Measurements from ENCODE around the gene GPR39. TPM values are rescaled to one million over a fixed set of nuclear protein-coding genes. Genes with fewer than 3 reads are reported as not detected.
"Not testable (repeated sequence)": the region's sequence is repeated elsewhere in the genome, so short reads cannot be mapped to it uniquely, and the experiment has no call there.

The GPR39 gene
- total RNA-seq, 1 donor from 2014 or later, result 7.4 TPM

GRCh38 chr2:132484144-132484543, 67.5 kb downstream of the GPR39 start:
- ATAC-seq, result no peak

GRCh38 chr2:132488491-132488890, 71.9 kb downstream of the GPR39 start:
- no peak for ATAC-seq

More at GRCh38 chr2:132484144-132484543, 67.5 kb downstream of the GPR39 start:
- DNase-seq (ENCODE audit: low spot score), result no peak

GRCh38 chr2:132489150-132489549, 72.5 kb downstream of the GPR39 start:
- ATAC-seq, result peak; percentile 26
- DNase-seq (ENCODE audit: low spot score), result no peak

More at GRCh38 chr2:132488491-132488890, 71.9 kb downstream of the GPR39 start:
- no peak for DNase-seq (ENCODE audit: low spot score)

- no peak for DNase-seq (ENCODE audit: low spot score)
- no peak for ATAC-seq
Measured at GRCh38 chr2:132495881-132496280, 79.3 kb downstream of the GPR39 start.

GRCh38 chr2:132496555-132496954, 80.0 kb downstream of the GPR39 start:
- ATAC-seq, result no peak

GRCh38 chr2:132497591-132497990, 81.0 kb downstream of the GPR39 start:
- DNase-seq (ENCODE audit: low spot score) (no peak), ATAC-seq (no peak)

More at GRCh38 chr2:132496555-132496954, 80.0 kb downstream of the GPR39 start:
- no peak for DNase-seq (ENCODE audit: low spot score)

- no peak for ATAC-seq
- DNase-seq (ENCODE audit: low spot score), result no peak
Measured at GRCh38 chr2:132503701-132504100, 87.1 kb downstream of the GPR39 start.

GRCh38 chr2:132515010-132515409, 98.4 kb downstream of the GPR39 start:
- no peak for DNase-seq (ENCODE audit: low spot score)
- ATAC-seq, result no peak

GRCh38 chr2:132517386-132517785, 100.8 kb downstream of the GPR39 start:
- DNase-seq (ENCODE audit: low spot score), result no peak
- ATAC-seq, result no peak

GRCh38 chr2:132518302-132518701, 101.7 kb downstream of the GPR39 start:
- ATAC-seq (no peak), DNase-seq (ENCODE audit: low spot score) (no peak)

GRCh38 chr2:132519566-132519965, 103.0 kb downstream of the GPR39 start:
- ATAC-seq (peak; percentile 62), DNase-seq (ENCODE audit: low spot score) (no peak)

GRCh38 chr2:132521341-132521740, 104.7 kb downstream of the GPR39 start:
- DNase-seq (ENCODE audit: low spot score), result no peak
- no peak for ATAC-seq

GRCh38 chr2:132522901-132523300, 106.3 kb downstream of the GPR39 start:
- no peak for DNase-seq (ENCODE audit: low spot score)
- ATAC-seq, result no peak

- DNase-seq (ENCODE audit: low spot score); ATAC-seq: not testable (repeated sequence)
Measured at GRCh38 chr2:132537061-132537460, 120.5 kb downstream of the GPR39 start.

GRCh38 chr2:132538331-132538855, 121.8 kb downstream of the GPR39 start:
- no peak for DNase-seq (ENCODE audit: low spot score)
- no peak for ATAC-seq

GRCh38 chr2:132540166-132540565, 123.6 kb downstream of the GPR39 start:
- ATAC-seq (no peak), DNase-seq (ENCODE audit: low spot score) (no peak)

GRCh38 chr2:132542953-132543569, 126.5 kb downstream of the GPR39 start:
- no peak for ATAC-seq
- DNase-seq (ENCODE audit: low spot score), result no peak

- DNase-seq (ENCODE audit: low spot score) (no peak), ATAC-seq (no peak)
Measured at GRCh38 chr2:132544006-132544630, 127.5 kb downstream of the GPR39 start.

- DNase-seq (ENCODE audit: low spot score) (peak; percentile 73), ATAC-seq (peak; percentile 95)
Measured at GRCh38 chr2:132547090-132547687, 130.6 kb downstream of the GPR39 start.

GRCh38 chr2:132549935-132550670, 133.5 kb downstream of the GPR39 start:
- ATAC-seq (no peak), DNase-seq (ENCODE audit: low spot score) (no peak)

- ATAC-seq, result no peak
- no peak for DNase-seq (ENCODE audit: low spot score)
Measured at GRCh38 chr2:132550946-132551345, 134.3 kb downstream of the GPR39 start.
